ENCODE measurements around the gene SECISBP2L.

DNA sequence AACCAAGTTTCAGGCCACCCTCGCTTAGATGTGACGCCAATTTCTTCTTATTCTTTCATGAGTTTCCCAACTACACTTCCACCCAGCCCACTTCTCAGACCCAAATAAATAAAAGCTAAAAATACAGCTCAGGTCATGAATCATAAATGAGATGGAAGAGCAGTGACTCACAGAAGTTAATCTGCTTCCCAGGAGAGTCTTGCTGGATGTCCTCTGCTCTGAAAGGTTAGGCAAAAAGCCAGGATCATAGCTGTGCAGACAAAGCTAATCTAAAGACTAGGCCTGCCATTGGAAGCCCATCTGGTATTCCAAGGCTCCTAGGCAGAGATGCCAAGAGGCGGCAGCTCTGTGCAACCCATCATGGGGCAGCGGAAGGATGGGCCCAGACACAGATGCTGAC, 106.6 kb downstream of the SECISBP2L start:
- TF ChIP-seq POLR2A (IDR thresholded peaks at IDR 0.05; ENCODE audit: low read depth, low read length) (no peak), POLR2AphosphoS5 (IDR thresholded peaks at IDR 0.05; ENCODE audit: insufficient read depth, low read depth, low read length) (no peak), GATA2 (IDR thresholded peaks at IDR 0.05; ENCODE audit: insufficient read depth, insufficient read length, low read depth, low read length) (no peak)
- TF ChIP-seq, protein P1, sequence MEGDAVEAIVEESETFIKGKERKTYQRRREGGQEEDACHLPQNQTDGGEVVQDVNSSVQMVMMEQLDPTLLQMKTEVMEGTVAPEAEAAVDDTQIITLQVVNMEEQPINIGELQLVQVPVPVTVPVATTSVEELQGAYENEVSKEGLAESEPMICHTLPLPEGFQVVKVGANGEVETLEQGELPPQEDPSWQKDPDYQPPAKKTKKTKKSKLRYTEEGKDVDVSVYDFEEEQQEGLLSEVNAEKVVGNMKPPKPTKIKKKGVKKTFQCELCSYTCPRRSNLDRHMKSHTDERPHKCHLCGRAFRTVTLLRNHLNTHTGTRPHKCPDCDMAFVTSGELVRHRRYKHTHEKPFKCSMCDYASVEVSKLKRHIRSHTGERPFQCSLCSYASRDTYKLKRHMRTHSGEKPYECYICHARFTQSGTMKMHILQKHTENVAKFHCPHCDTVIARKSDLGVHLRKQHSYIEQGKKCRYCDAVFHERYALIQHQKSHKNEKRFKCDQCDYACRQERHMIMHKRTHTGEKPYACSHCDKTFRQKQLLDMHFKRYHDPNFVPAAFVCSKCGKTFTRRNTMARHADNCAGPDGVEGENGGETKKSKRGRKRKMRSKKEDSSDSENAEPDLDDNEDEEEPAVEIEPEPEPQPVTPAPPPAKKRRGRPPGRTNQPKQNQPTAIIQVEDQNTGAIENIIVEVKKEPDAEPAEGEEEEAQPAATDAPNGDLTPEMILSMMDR (IDR thresholded peaks at IDR 0.05; ENCODE audit: extremely low read depth in 1 of 2, insufficient read depth in 1 of 2, low read depth in 1 of 2, low read length in 2 of 2) = no peak
- TF ChIP-seq, protein P2, sequence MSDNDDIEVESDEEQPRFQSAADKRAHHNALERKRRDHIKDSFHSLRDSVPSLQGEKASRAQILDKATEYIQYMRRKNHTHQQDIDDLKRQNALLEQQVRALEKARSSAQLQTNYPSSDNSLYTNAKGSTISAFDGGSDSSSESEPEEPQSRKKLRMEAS (IDR thresholded peaks at IDR 0.05; ENCODE audit: insufficient read depth, insufficient read length) = no peak

Measured in endothelial cell of umbilical vein (primary cell).